Spleen (tissue), 7 donors: ENCODE measurements around the gene PDE4D.

Experiments
- POLR2AphosphoS5 ChIP-seq, 3 donors: sonication (generic); formaldehyde crosslinking; IDR thresholded peaks; one replicate each; pipeline ENCODE4 v1.5.1; 2017; ENCODE audit warnings: antibody characterized with exemption in 3 of 3
- TF ChIP-seq, protein P1 (sequence below), 11 experiments: fragments of 200-600 bp in 7 of 11; fragments of 450-650 bp in 4 of 11; sonication (generic) in 4 of 11; IDR thresholded peaks in 8 of 11; conservative IDR thresholded peaks in 3 of 11; 1 replicate in 7 of 11; 2 replicates in 4 of 11; pipeline versions ENCODE4 v1.4.0 to v1.8.0; 2016 to 2021; ENCODE audit warnings: antibody characterized with exemption in 11 of 11, inconsistent platforms in 4 of 11, mild to moderate bottlenecking in 1 of 11
- donor health status: DM: no; HTN: no; CAD: no; lungs with moderate emphysema.
- donor health status: DM: no; HTN: no; CAD: no.
- donor health status: DM: no; HTN: no; CAD: no.

DNA sequence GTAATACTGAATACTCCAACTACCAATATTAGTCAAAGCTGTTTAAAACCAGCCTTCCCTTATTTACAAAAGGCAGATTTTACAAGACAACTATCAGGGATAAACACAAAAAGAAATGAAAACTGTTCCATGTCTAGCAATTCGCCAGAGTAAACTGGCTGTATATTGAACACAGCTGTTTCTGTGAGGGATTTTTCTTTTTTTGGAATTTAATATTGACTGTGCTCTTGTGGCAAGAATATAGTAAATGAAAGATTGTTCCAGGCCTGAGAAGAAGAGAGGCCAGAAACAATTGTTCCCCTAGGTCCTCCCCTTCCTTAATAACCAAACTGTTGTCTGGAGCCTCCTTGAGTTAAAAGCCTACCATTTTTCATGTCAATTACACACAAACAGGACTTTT is 188.6 kb downstream of the PDE4D start:
- TF ChIP-seq POLR2AphosphoS5 (IDR thresholded peaks at IDR 0.05), result no peak
- TF ChIP-seq, protein P1, sequence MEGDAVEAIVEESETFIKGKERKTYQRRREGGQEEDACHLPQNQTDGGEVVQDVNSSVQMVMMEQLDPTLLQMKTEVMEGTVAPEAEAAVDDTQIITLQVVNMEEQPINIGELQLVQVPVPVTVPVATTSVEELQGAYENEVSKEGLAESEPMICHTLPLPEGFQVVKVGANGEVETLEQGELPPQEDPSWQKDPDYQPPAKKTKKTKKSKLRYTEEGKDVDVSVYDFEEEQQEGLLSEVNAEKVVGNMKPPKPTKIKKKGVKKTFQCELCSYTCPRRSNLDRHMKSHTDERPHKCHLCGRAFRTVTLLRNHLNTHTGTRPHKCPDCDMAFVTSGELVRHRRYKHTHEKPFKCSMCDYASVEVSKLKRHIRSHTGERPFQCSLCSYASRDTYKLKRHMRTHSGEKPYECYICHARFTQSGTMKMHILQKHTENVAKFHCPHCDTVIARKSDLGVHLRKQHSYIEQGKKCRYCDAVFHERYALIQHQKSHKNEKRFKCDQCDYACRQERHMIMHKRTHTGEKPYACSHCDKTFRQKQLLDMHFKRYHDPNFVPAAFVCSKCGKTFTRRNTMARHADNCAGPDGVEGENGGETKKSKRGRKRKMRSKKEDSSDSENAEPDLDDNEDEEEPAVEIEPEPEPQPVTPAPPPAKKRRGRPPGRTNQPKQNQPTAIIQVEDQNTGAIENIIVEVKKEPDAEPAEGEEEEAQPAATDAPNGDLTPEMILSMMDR (IDR thresholded peaks at IDR 0.05 in 8 of 11, conservative IDR thresholded peaks at IDR 0.05 in 3 of 11), result no peak
